GM18861 (cell line): ENCODE data around the gene C2CD2.
"Not testable (repeated sequence)": the region's sequence is repeated elsewhere in the genome, so short reads cannot be mapped to it uniquely, and the experiment has no call there.

Source experiments
- ATAC-seq: cut with Tn5 transposase; IDR thresholded peaks from one replicate; pipeline ENCODE4 v1.9.1; 2021; ENCODE audit not compliant: unreplicated experiment

The C2CD2 gene

GRCh38 chr21:41958886-41959563 lies 5.2 kb upstream of the C2CD2 start:
- no peak for ATAC-seq

- no peak for ATAC-seq
Observed at GRCh38 chr21:41957991-41958766, 4.4 kb upstream of the C2CD2 start.

DNA sequence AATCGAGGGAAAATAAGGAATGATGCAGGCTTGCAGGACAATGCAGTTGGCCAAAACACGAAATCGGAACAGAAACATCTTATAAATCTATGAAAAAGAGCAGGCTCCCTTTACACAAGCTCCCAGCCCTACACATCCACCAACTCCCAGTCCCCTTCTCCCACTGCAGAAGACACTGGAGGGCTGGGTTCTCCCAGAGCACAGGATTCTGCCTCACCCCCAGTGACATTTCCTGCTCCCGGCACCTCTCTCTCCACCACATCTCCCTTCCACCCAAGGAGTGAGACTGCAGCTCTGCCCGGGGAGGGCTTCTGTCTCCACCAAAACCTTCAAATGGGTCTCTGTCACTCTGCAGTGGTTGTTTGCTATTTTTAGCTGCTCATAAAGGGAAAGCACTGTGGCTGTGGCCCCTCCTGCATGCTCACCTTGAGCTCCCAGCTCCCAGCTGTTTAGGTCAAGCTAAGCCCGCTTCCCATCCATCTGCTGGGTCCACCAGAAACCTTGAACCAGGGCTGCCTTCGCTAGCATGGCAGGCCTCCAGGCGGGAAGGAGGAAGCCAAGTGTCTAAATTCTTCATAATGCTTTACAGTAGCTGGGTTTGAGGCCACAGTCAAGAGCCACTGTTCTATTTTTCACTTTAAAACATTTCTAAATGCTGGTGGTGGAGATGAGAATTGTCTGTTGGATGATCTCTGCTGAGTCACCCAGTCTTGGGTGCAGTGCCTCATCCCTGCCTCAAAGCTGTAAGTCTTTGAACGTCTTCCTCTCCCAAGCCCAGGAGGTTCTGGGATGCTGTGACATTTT lies 3.3 kb upstream of the C2CD2 start:
- ATAC-seq = no peak

DNA sequence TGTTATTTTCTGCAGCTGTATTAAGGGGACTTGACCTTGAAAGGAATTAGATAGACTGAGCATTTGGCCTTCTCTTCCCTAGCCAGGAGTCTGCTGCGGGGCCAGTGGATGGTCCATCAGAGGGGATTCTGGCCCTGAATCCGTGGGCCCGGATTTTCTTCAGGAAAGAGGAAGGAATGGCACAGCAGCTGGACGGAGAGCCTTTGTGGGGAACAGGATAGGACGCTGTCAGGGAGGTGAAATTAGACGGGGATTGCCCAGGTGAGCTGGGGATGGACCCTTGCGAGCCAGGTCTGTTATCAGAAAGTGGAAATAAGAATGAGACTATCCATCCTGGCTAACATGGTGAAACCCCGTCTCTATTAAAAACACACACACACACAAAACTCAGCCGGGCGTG lies 1.7 kb upstream of the C2CD2 start:
- no peak for ATAC-seq

DNA sequence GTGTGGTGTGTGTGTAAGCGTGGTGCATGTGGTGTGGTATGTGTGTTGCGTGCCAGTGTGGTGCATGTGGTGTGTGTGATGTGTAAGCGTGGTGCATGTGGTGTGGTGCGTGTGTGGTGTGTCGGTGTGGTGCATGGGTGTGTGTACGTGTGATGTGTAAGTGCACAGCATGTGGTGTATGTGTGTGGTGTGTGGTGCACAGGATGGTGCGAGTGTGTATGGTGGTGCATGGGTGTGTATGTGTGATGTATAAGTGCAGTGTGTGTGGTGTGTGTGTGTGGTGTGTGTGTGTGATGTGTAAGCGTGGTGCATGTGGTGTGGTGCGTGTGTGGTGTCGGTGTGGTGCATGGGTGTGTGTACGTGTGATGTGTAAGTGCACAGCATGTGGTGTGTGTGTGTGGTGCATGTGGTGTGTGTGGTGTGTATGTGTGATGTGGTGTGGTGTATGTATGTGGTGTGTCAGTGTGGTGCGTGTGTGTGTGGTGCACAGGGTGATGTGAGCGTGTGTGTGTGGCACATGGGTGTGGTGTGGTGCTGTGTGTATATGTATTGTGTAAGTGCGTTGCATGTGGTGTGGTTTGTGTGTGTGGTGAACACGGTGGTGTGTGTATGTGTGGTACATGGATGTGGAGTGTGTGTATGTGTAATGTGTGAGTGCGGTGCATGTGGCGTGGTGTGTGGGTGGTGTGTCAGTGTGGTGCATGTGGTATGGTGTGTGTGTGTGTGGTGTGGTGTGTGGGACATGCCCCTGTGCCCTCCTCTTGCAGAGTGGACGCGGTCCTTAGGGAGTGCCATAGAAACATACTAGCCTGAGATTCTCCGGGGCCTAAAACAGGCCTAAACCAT lies 1.1 kb upstream of the C2CD2 start:
- ATAC-seq = no peak

- no peak for ATAC-seq
Observed at GRCh38 chr21:41953249-41953830, 478 bp downstream of the C2CD2 start.

DNA sequence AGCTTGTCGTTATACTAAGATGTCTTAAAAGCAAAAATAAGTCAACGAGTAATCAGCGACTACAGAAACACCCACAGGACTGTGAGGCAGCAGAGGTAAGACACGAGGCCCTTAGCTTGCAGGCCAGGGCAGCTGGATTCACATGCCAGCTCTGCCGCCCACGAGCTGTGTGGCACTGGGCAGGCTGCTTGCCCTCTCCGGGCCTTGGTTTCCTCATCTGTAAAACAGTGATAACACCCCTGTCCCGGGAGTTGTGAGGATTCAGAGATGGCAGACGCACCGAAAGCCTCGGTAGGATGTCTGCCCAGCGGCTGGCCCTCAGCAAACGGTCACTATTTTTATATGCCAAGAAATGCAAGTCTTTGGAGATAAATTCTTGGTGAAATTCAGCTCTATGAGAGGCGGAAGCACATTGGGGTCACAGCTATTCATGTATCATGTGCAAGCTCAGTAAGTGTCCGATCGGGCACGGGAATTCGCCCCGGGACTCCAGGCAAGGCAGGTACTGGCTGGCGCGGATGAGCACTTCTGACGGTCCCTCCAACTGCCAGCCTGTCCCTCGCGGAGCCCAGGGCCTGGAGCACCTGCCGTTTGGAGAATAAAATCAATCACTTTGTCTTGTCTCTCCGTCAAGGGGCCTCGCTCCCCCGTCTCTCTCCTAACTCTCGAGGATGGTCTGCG lies 1.1 kb downstream of the C2CD2 start:
- no peak for ATAC-seq

DNA sequence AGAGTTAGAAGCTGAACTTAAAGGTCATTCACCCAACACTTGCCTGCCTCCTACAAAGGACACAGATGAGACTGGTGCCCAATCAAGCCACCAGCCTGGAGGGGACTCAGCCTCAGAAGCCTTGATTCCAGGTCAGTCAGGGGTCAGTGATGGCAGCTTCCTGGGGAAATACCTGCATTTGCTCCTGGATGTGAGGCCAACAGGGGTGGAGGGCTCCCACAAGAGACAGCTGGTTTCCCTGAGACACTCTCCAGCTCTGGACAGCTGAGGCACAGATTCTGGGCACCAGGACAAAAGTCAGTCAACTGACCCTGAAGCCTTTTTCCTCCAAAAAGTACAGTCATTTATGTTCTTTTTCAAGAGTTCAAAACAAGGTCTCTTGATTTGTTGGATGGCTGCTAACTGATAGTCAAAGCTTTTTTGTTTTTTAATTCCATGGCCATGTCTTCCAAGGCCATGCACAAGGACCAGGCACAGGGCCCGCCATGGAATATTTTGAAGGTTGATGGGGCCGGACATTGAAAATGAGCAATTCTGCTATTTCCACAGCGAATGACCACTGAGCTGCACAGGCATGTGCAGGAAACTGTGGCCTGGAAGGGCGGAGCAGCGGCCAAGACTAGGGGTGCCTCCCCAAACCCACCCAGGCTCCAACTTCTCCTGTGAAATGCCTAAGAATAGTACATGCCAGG lies 1.8 kb downstream of the C2CD2 start:
- ATAC-seq = no peak

- ATAC-seq = no peak
Observed at GRCh38 chr21:41950941-41951351, 2.9 kb downstream of the C2CD2 start.

GRCh38 chr21:41949631-41950030 lies 4.2 kb downstream of the C2CD2 start:
- ATAC-seq = not testable (repeated sequence)

GRCh38 chr21:41948901-41949300 lies 4.9 kb downstream of the C2CD2 start:
- ATAC-seq = no peak

GRCh38 chr21:41948078-41948895 lies 5.5 kb downstream of the C2CD2 start:
- ATAC-seq = no peak

DNA sequence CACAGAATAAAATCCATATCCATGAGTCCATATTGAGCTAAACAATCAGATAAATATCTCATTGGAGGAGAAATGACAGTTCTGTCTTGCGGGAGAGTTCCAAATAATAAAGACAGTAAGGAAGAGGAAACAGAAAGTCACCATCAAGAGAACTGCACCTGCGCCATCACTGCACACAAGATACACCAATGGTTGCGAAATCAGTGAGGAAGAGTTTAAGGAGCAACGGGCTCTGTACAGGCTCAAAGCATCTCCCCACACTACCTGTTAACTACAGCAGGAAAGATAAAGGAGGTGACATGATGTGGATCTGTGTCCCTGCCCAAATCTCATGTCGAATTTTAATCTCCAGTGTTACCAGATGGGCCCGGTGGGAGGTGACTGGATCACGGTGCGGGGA lies 7.8 kb downstream of the C2CD2 start:
- no peak for ATAC-seq

- ATAC-seq = no peak
Observed at GRCh38 chr21:41943851-41944250, 10.0 kb downstream of the C2CD2 start.

DNA sequence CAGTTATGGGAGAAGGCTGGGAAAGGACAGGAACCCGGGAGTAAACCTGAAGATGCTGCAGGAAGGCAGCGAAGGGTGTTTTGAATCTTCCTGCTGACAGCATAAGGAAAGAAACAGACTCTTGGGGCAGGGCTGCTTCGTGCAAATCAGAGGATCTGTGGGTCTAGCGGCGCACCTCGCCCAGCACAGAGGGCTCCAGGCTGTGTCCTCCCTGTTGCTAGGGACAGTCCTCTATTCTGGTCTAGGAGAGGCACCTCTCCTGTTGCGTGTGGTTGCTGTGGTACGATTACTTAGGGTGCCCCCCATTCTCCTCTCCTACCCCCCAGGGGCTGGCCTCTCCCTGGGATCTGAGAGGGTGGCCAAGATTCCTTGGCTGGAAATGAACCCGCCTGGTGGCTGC lies 11.4 kb downstream of the C2CD2 start:
- ATAC-seq = no peak

- ATAC-seq = no peak
Observed at GRCh38 chr21:41941941-41942340, 11.9 kb downstream of the C2CD2 start.

- no peak for ATAC-seq
Observed at GRCh38 chr21:41940431-41940830, 13.4 kb downstream of the C2CD2 start.

DNA sequence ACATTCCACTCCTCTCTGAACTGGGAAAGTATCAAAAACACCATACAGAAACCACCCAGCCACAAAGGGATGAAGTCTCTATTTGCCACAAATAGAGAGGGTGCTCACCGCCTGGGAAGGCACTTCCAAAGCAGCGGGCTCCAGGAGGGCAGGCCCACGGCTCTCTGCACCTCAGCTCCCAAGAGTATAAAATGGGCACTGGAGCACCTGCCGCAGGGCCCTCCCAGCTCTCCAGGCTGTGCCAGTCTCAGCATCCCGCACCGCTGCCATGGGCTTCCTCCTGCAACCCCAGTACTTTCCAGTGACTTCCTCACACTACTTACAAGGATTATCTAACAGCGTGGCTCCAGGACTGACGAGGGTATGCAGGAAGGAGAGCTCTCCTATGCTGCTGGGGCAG lies 14.4 kb downstream of the C2CD2 start:
- no peak for ATAC-seq
